Mesothelial cell of epicardium (in vitro differentiated cells): Measurements from ENCODE around the gene DONSON. TPM values are rescaled to one million over a fixed set of nuclear protein-coding genes. Genes with fewer than 3 reads are reported as not detected.
"Not testable (repeated sequence)": the region's sequence is repeated elsewhere in the genome, so short reads cannot be mapped to it uniquely, and the experiment has no call there.

Source experiments
- DNase-seq, 2 experiments: peaks; one replicate each; pipeline ENCODE4 v3.0.0; 2021; ENCODE audit warnings: low spot score in 2 of 2; ENCODE audit not compliant: unreplicated experiment in 2 of 2
- H3K27ac Mint-ChIP-seq: 2 replicates; pipeline ENCODE4 v1.8.0; 2021; ENCODE audit warnings: mixed read lengths
- H3K27me3 Mint-ChIP-seq: 2 replicates; pipeline ENCODE4 v1.8.0; 2021; ENCODE audit warnings: low read depth, mixed read lengths
- H3K36me3 Mint-ChIP-seq: 2 replicates; pipeline ENCODE4 v1.8.0; 2021; ENCODE audit warnings: mixed read lengths
- H3K4me1 Mint-ChIP-seq: 2 replicates; pipeline ENCODE4 v1.8.0; 2021; ENCODE audit warnings: mixed read lengths
- H3K4me3 Mint-ChIP-seq: 2 replicates; pipeline ENCODE4 v1.8.0; 2021; ENCODE audit warnings: mild to moderate bottlenecking, moderate library complexity, mixed read lengths
- H3K9me3 Mint-ChIP-seq: 2 replicates; pipeline ENCODE4 v1.8.0; 2021; ENCODE audit warnings: mixed read lengths
- CTCF ChIP-seq: fragments of 200-600 bp; sonication (generic); IDR thresholded peaks from one replicate; pipeline ENCODE4 v1.5.0; 2021; ENCODE audit warnings: antibody characterized with exemption; ENCODE audit not compliant: unreplicated experiment
- total RNA-seq: library from RNA; stranded (reverse); gene quantifications from 3 replicates; pipeline ENCODE4 v1.2.1, GENCODE V29; 2021

Gene DONSON
- total RNA-seq, 1 donor from 2014 or later = 21.8 TPM

GRCh38 chr21:33584455-33584854 lies 4.0 kb downstream of the DONSON start:
- TF ChIP-seq CTCF = no peak
- no peak overlapping the region for H3K27ac Mint-ChIP-seq

GRCh38 chr21:33578959-33579542 lies 9.4 kb downstream of the DONSON start:
- no peak for DNase-seq
- H3K4me1 Mint-ChIP-seq = no peaks in the 10 kb centered on the region
- H3K4me3 Mint-ChIP-seq = no peak overlapping the region
- H3K27me3 Mint-ChIP-seq = no peaks in the 10 kb centered on the region
- peaks cover 17% of the 10 kb centered on the region for H3K36me3 Mint-ChIP-seq
- H3K27ac Mint-ChIP-seq = peak overlapping the region; percentile 69
- TF ChIP-seq CTCF = no peak
- no peaks in the 10 kb centered on the region for H3K9me3 Mint-ChIP-seq

More at GRCh38 chr21:33584455-33584854, 4.0 kb downstream of the DONSON start:
- no peak for DNase-seq
- peaks cover 3% of the 10 kb centered on the region for H3K36me3 Mint-ChIP-seq
- H3K4me3 Mint-ChIP-seq = no peak overlapping the region
- no peaks in the 10 kb centered on the region for H3K27me3 Mint-ChIP-seq
- peaks cover 17% of the 10 kb centered on the region for H3K4me1 Mint-ChIP-seq
- H3K9me3 Mint-ChIP-seq = no peaks in the 10 kb centered on the region

- no peak for TF ChIP-seq CTCF
- Mint-ChIP-seq H3K27ac (no peak overlapping the region), H3K27me3 (no peaks in the 10 kb centered on the region), H3K9me3 (no peaks in the 10 kb centered on the region), H3K4me3 (no peak overlapping the region), H3K4me1 (no peaks in the 10 kb centered on the region), H3K36me3 (peaks cover 20% of the 10 kb centered on the region)
- DNase-seq = no peak
These were observed 10.3 kb downstream of the DONSON start for GRCh38 chr21:33578214-33578613.

- not testable (repeated sequence) for H3K9me3 Mint-ChIP-seq, DNase-seq, H3K27me3 Mint-ChIP-seq, H3K4me1 Mint-ChIP-seq, H3K4me3 Mint-ChIP-seq, H3K27ac Mint-ChIP-seq
- peaks cover 26% of the 10 kb centered on the region for H3K36me3 Mint-ChIP-seq
These were observed 11.7 kb downstream of the DONSON start for GRCh38 chr21:33576741-33577141.

GRCh38 chr21:33572350-33572749 lies 16.1 kb downstream of the DONSON start:
- no peak for DNase-seq
- Mint-ChIP-seq H3K27ac (peak overlapping the region; percentile 47), H3K36me3 (peaks cover 30% of the 10 kb centered on the region), H3K4me1 (peaks cover 1% of the 10 kb centered on the region), H3K4me3 (no peak overlapping the region), H3K9me3 (no peaks in the 10 kb centered on the region), H3K27me3 (no peaks in the 10 kb centered on the region)
- TF ChIP-seq CTCF = no peak

GRCh38 chr21:33569991-33570390 lies 18.5 kb downstream of the DONSON start:
- Mint-ChIP-seq H3K4me1 (peaks cover 1% of the 10 kb centered on the region), H3K4me3 (no peak overlapping the region), H3K36me3 (peaks cover 24% of the 10 kb centered on the region), H3K27me3 (no peaks in the 10 kb centered on the region), H3K9me3 (no peaks in the 10 kb centered on the region), H3K27ac (peak overlapping the region; percentile 52)
- DNase-seq = no peak
- TF ChIP-seq CTCF = no peak
